Body of pancreas (tissue), 4 donors: Measurements from ENCODE around the gene MAD2L2. TPM values are rescaled to one million over a fixed set of nuclear protein-coding genes. Genes with fewer than 3 reads are reported as not detected.
A peak's percentile ranks its signal among the peaks of the same experiment; 100 is the strongest.

Experiments used
- ATAC-seq: fragments of 150-250 bp; one replicate; pipeline ENCODE4 v1.9.1; 2016
- DNase-seq, 4 donors: peaks; one replicate each; pipeline ENCODE4 v3.0.0-alpha.2; 2019
- H3K27ac ChIP-seq, 4 donors: fragments of 200-600 bp; sonication (generic); 1 replicate in 3 of 4; 2 replicates in 1 of 4; pipeline versions ENCODE4 v1.5.1 to v1.6.1; 2016 to 2019; ENCODE audit warnings: mild to moderate bottlenecking in 1 of 4, mixed read lengths in 1 of 4, moderate library complexity in 1 of 4
- H3K27me3 ChIP-seq, 2 donors: fragments of 200-600 bp; sonication (generic); one replicate each; pipeline ENCODE4 v1.6.0; 2016; ENCODE audit warnings: mild to moderate bottlenecking in 1 of 2
- H3K36me3 ChIP-seq, 2 donors: fragments of 200-600 bp; sonication (generic); replicated peaks in 1 of 2; 2 replicates each; pipeline ENCODE4 v1.5.1; 2016; ENCODE audit warnings: low read depth in 2 of 2; ENCODE audit not compliant: insufficient read depth in 1 of 2
- H3K4me1 ChIP-seq: fragments of 200-600 bp; sonication (generic); one replicate; pipeline ENCODE4 v1.6.0; 2016
- H3K4me3 ChIP-seq, 2 donors: fragments of 200-600 bp; sonication (generic); 1 replicate in 1 of 2; 2 replicates in 1 of 2; pipeline ENCODE4 v1.5.1; 2016 to 2019
- H3K9me3 ChIP-seq, 3 donors: fragments of 200-600 bp; sonication (generic); 1 replicate in 2 of 3; 2 replicates in 1 of 3; pipeline ENCODE4 v1.5.1; 2016
- POLR2A ChIP-seq, 3 donors: fragments of 450-650 bp; IDR thresholded peaks; one replicate each; pipeline ENCODE4 v1.6.1; 2016; ENCODE audit warnings: antibody characterized with exemption in 3 of 3, mild to moderate bottlenecking in 2 of 3
- WGBS, 2 donors: methylation state at CpG; one replicate each; pipeline ENCODE4 v1.1.5; 2017; 5-methylcytosine and 5-hydroxymethylcytosine counted together
- intact Hi-C: fragments of 100-400 bp; cut with DNase I; formaldehyde crosslinking; loops from one replicate; pipeline ENCODE4 v1.15.1; 2023
- total RNA-seq, 2 donors: library from RNA; depleted of rRNA; stranded (reverse); fragments of >200 nt; gene quantifications; one replicate each; pipeline ENCODE4 v1.1.0, GENCODE V29; 2016
- TF ChIP-seq, protein P1 (sequence below), 7 experiments: fragments of 450-650 bp in 4 of 7; fragments of 200-600 bp in 3 of 7; sonication (generic) in 3 of 7; IDR thresholded peaks; one replicate each; pipeline ENCODE4 v1.5.1; 2016 to 2019; ENCODE audit warnings: antibody characterized with exemption in 7 of 7

MAD2L2 gene
- total RNA-seq, result 10 to 100 TPM in 1 of 2 donors, 1 to 10 TPM in 1; 6.9 to 31.6 TPM

DNA sequence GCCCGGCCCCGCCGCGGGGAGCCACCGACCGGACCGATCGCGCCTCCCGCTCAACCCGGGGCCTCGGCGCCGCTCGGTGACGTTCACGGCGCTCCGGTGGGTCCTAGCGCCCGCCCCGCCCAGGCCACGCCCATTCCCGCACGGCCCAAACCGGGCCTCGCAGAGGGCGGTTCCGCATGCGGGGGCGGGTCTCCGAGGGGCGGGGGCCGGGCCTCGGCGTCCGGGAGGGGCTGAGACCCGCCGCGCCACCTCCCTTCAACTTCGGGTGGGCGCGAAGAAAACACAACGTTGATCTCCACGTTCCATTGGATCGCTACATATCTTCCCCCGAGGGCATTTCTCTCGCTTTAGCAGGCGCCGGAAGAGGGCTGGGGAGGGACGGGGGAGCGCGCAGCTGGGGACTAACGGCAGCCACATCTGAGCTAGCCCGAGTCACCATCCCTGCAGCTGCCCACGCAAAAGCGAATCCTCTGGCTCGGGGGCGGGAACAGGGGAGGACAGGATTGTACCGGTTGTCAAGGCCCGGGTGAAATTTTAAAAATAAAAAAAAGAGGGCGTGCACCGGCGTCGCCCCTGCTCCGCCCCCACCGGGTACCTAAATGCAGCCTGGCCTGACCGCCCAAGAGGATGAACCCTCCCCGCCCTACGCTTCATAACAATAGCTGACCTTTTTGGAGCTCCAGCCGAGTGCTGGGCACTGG is at the start of gene MAD2L2:
TSS of gene MAD2L2 (minus strand) at position 78 of the 701 bp plus-strand sequence. CDS start 547 bp downstream, outside the sequence.
- 0 to 2% methylated on average over 24 to 47 of the region's 71 CpGs for WGBS, 2 donors

DNA sequence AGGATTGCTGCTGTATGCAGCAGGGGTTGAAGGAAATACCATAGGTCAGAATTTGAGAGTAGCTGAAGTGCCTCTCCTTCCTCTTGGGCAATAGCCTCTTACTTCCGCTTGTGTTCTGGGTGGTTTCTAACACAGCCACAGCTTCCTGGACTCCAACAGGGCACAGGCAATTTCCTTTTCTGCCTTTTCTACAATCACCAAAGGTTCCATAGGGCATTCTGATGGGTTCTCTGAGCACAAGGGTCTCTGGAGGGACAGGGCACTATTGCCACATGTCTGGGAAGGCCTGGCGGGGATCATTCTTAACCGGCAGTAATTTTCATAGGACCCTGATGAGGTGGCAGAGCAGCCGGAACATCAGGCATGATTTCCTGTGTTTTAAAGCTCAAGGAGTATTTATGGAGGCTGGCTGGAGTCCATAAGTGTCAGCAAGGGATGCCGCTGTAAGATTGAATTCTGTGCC is 49.5 kb upstream of the MAD2L2 start:
- ATAC-seq (peak; percentile 28), DNase-seq (peak in 1 of 4 donors; percentile 58)
- H3K4me1 ChIP-seq, result peaks cover 25% of the 10 kb centered on the region
- H3K27me3 ChIP-seq, result no peaks in the 10 kb centered on the region
- no peaks in the 10 kb centered on the region for H3K36me3 ChIP-seq
- TF ChIP-seq POLR2A (IDR thresholded peaks at IDR 0.05), result no peak
- TF ChIP-seq, protein P1, sequence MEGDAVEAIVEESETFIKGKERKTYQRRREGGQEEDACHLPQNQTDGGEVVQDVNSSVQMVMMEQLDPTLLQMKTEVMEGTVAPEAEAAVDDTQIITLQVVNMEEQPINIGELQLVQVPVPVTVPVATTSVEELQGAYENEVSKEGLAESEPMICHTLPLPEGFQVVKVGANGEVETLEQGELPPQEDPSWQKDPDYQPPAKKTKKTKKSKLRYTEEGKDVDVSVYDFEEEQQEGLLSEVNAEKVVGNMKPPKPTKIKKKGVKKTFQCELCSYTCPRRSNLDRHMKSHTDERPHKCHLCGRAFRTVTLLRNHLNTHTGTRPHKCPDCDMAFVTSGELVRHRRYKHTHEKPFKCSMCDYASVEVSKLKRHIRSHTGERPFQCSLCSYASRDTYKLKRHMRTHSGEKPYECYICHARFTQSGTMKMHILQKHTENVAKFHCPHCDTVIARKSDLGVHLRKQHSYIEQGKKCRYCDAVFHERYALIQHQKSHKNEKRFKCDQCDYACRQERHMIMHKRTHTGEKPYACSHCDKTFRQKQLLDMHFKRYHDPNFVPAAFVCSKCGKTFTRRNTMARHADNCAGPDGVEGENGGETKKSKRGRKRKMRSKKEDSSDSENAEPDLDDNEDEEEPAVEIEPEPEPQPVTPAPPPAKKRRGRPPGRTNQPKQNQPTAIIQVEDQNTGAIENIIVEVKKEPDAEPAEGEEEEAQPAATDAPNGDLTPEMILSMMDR (IDR thresholded peaks at IDR 0.05), result no peak
- no peak overlapping the region for H3K4me3 ChIP-seq
- intact Hi-C loops, result no loop called here
- H3K27ac ChIP-seq, result peak overlapping the region in 1 of 4 donors; percentile 66
- 63 to 77% methylated on average over 5 of the region's 5 CpGs for WGBS, 2 donors
- H3K9me3 ChIP-seq, result no peaks in the 10 kb centered on the region

More for the DNA sequence above, at the start of gene MAD2L2:
- Histone ChIP-seq H3K27me3 (no peaks in the 10 kb centered on the region), H3K4me3 (peak within 1 kb of the TSS; percentile 75 to 86), H3K36me3 (no peaks in the 10 kb centered on the region), H3K9me3 (no peaks in the 10 kb centered on the region), H3K27ac (peak within 1 kb of the TSS; percentile 55 to 85 (median 67)), H3K4me1 (peaks cover 10% of the 10 kb centered on the region)
- peak; percentile 85 to 89 (median 87) for DNase-seq
- peak; percentile 93 for ATAC-seq
- TF ChIP-seq, protein P1 (IDR thresholded peaks at IDR 0.05), result no peak
- TF ChIP-seq POLR2A (IDR thresholded peaks at IDR 0.05), result peak; percentile 12 to 64 (median 50)
- intact Hi-C loops, result no loop called here

DNA sequence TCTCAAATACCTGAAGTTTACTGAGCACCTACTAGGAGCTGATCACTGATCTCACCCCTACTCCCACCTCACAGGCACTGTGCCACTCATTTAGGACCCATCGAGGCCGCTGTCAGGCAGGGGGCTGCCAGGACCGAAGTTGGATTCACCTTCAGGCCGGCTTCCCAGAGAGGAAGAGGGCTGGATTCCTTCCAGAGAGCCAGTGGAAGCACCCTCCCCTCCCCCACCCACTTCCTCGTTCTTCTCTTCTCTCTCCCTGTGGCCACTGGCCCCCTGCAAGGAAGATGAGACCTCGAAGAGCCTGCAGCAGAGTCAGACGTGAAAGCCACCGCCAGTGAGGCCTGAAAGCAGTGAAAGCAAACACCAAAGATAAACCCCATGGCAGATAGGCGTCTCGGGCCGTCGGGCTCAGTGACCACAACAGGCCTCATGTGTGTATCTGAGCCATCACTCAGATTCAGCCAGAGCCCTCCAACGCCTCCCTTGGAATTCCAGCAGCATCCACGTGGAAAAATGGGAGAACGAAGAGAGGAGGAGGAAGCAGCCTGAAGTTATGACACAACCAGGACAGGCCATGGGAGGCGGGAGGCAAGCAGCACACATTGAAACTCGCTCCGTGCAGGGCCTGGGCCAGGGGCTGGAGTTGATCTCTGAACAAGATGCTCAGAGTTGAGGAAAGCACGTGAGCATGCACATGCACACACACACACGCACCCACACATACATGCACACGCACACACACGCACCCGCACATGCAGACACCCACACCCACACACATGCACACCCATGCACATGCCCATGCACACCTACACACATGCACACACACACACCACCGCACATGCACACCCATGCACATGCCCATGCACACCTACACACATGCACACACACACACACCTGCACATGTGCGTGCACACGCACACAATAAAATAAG is 48.8 kb upstream of the MAD2L2 start:
- 52 to 56% methylated on average over 25 to 26 of the region's 26 CpGs for WGBS, 2 donors
- peaks cover 25% of the 10 kb centered on the region for H3K4me1 ChIP-seq
- intact Hi-C loops, result no loop called here
- no peaks in the 10 kb centered on the region for H3K9me3 ChIP-seq
- H3K27me3 ChIP-seq, result no peaks in the 10 kb centered on the region
- TF ChIP-seq, protein P1 (IDR thresholded peaks at IDR 0.05), result no peak
- TF ChIP-seq POLR2A (IDR thresholded peaks at IDR 0.05), result no peak
- H3K36me3 ChIP-seq, result no peaks in the 10 kb centered on the region
- no peak for ATAC-seq
- H3K4me3 ChIP-seq, result no peak overlapping the region
- peak in 3 of 4 donors; percentile 29 to 47 (median 34) for DNase-seq
- H3K27ac ChIP-seq, result peak overlapping the region in 1 of 4 donors; percentile 4

DNA sequence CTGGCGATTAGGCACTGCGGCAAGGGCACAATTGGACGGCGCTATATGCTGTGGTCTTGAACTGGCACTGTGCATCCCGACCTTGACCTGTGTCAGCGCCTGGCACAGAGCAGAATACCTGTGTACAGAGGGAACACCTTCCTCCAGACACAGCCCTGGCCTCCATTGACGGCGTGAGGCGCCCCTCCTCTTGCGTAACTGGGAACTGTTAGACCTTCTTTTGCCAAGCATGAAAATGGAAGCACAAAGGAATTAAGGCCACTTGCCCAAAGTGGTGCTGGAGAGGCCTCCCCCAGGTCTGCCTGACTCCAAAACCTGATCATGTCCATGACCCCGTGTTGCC is 48.2 kb upstream of the MAD2L2 start:
- no peak for DNase-seq
- TF ChIP-seq POLR2A (IDR thresholded peaks at IDR 0.05), result no peak
- TF ChIP-seq, protein P1 (IDR thresholded peaks at IDR 0.05), result no peak
- Histone ChIP-seq H3K4me1 (peaks cover 25% of the 10 kb centered on the region), H3K9me3 (no peaks in the 10 kb centered on the region), H3K27ac (no peak overlapping the region), H3K36me3 (no peaks in the 10 kb centered on the region), H3K4me3 (no peak overlapping the region), H3K27me3 (no peaks in the 10 kb centered on the region)
- no peak for ATAC-seq
- intact Hi-C loops, result no loop called here
- WGBS, 2 donors, result 77 to 88% methylated on average over 11 of the region's 11 CpGs
